Stomach smooth muscle (tissue), 2 donors: ENCODE results near the gene SLC2A3.
"Not testable (repeated sequence)": the region's sequence is repeated elsewhere in the genome, so short reads cannot be mapped to it uniquely, and the experiment has no call there.

Source experiments
- H3K27ac ChIP-seq: one replicate; pipeline ENCODE4 v1.7.0; 2013; ENCODE audit warnings: mild to moderate bottlenecking, low read length, inconsistent platforms
- H3K27me3 ChIP-seq, 2 donors: one replicate each; pipeline ENCODE4 v1.7.0; 2013; ENCODE audit warnings: low read length in 2 of 2; ENCODE audit not compliant: insufficient read depth in 2 of 2, control insufficient read depth in 1 of 2
- H3K36me3 ChIP-seq, 2 donors: one replicate each; pipeline ENCODE4 v1.7.0; 2013; ENCODE audit warnings: low read length in 2 of 2; ENCODE audit not compliant: control insufficient read depth in 2 of 2, insufficient read depth in 2 of 2
- H3K4me1 ChIP-seq: one replicate; pipeline ENCODE4 v1.7.0; 2013; ENCODE audit warnings: low read length; ENCODE audit not compliant: control insufficient read depth, insufficient read depth
- H3K4me3 ChIP-seq, 2 donors: one replicate each; pipeline ENCODE4 v1.7.0; 2013; ENCODE audit warnings: low read length in 2 of 2
- H3K9ac ChIP-seq, 2 donors: one replicate each; pipeline ENCODE4 v1.7.0; 2013; ENCODE audit warnings: low read length in 2 of 2, mild to moderate bottlenecking in 1 of 2
- H3K9me3 ChIP-seq, 2 donors: one replicate each; pipeline ENCODE4 v1.7.0; 2013; ENCODE audit warnings: low read length in 2 of 2; ENCODE audit not compliant: control insufficient read depth in 2 of 2
- donor health status: healthy.
- donor health status: Pancreatic carcinoma.

The SLC2A3 gene

DNA sequence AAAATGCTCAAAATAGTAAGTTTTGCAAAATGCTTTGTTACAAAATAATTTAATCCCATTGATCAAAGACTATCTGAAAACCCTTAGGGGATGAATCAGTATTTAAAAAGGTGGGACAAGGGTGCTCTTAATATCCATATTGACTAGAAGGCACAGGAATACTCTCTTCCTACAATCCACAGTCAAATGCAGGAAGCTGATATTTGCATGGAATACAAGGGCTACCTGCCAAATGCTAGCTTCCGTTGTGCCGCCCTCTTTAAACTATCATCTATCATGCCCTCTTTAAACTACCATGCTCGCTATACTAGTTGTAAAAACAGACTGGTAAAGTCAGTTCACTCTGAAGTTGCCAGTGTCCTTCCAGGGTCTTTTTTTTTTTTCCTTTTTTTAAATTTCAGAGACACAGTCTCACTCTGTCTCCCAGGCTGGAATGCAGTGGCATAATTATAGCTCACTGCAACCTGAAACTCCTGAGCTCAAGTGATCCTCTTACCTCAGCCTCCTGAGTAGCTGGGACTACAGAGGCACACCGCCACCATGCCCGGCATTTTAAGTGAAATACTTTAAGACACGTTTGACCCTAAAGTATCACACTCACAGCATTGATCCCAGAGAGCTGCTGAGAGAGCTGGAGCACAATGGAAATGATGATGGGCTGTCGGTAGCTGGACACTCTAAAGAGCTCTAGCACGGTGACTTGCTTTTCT lies 6.7 kb downstream of the SLC2A3 start:
- Histone ChIP-seq H3K4me1 (no peaks in the 10 kb centered on the region), H3K27ac (no peak overlapping the region), H3K9ac (no peak overlapping the region), H3K36me3 (peaks cover 9 to 39% of the 10 kb centered on the region in 2 donors), H3K9me3 (no peaks in the 10 kb centered on the region), H3K4me3 (no peak overlapping the region), H3K27me3 (no peaks in the 10 kb centered on the region)

DNA sequence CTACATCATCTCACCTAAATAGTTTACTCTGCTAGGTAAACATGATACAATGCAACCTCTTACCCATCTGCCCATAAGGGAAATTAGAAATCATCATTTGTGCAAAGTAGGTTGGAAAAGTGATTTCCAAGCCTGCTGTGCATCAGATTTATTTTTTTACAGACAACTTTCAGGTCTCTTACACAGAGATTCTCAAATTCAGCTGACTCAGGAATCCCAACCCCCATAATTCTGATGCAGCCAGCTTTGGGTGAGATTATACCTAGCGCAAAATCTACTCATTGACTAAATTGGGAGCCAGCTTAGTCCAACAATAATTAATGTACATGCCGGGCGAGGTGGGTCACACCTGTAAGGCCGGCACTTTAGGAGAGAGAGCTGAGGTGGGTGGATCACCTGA lies 8.5 kb downstream of the SLC2A3 start:
- Histone ChIP-seq H3K9me3 (no peaks in the 10 kb centered on the region), H3K4me1 (no peaks in the 10 kb centered on the region), H3K27ac (no peak overlapping the region), H3K36me3 (peaks cover 19 to 39% of the 10 kb centered on the region in 2 donors), H3K27me3 (no peaks in the 10 kb centered on the region), H3K9ac (no peak overlapping the region), H3K4me3 (no peak overlapping the region)

DNA sequence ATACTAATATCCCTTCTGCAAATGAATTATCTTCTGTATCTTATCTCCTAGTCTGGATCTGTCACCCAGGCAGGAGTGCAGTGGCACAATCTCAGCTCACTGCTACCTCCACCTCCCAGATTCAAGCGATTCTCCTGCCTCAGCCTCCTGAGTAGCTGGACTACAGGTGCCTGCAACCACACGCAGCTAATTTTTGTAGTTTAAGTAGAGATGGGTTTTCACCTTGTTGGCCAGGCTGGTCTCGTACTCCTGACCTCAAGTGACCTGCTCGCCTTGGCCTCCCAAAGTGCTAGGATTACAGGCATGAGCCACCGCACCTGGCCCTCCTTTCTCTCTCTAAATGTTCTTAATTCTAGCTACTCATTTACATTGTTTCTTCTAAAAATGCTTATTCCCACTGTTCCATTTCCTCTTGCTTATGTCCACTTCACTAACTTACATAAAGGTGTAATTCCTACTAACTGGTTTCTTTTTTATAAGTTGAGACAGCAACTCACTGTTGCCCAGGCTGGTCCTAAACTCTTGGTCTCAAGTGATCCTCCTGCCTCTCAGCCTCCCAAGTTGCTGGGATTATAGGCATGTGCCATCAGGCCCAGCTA lies 9.8 kb downstream of the SLC2A3 start:
- not testable (repeated sequence) for H3K4me1 ChIP-seq, H3K4me3 ChIP-seq, H3K27ac ChIP-seq, H3K27me3 ChIP-seq, H3K9ac ChIP-seq, H3K9me3 ChIP-seq
- peaks cover 24 to 38% of the 10 kb centered on the region in 2 donors for H3K36me3 ChIP-seq

DNA sequence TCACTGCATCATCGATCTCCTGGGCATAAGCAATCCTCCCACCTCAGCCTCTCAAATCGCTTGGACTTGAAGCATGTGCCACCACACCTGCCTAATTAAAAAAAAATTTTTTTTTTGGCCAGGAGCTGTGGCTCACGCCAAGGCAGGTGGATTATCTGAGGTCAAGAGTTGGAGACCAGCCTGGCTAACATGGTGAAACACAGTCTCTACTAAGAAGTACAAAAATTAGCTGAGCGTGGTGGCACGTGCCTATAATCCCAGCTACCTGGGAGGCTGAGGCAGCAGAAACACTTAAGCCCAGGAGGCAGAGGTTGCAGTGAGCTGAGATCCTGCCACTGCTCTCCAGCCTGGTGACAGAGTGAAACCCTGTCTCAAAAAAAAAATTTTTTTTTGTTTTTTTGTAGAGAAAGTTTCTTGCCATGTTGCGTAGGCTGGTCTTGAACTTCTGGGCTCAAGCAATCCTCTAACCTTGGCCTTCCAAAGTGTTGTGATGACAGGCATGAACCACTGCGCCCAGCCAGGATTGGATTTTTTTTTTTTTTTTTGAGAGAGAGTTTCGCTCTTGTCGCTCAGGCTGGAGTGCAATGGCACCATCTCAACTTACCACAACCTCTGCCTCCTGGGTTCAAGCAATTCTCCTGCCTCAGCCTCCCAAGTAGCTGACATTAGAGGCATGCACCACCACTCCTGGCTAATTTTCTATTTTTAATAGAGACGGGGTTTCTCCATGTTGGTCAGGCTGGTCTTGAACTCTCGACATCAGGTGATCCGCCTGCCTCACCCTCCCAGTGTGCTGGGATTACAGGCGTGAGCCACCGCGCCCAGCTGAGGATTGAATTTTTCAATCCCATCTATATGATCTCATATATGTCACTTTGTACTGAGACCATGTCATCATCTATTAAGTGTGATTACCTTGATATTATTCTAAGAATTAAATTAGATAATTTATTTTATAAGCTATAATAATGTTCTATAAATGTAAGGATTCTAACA lies 12.4 kb downstream of the SLC2A3 start:
- peaks cover 20 to 28% of the 10 kb centered on the region in 2 donors for H3K36me3 ChIP-seq
- H3K4me1 ChIP-seq, result no peaks in the 10 kb centered on the region
- H3K9ac ChIP-seq, result no peak overlapping the region
- no peak overlapping the region for H3K4me3 ChIP-seq
- no peak overlapping the region for H3K27ac ChIP-seq
- no peaks in the 10 kb centered on the region for H3K27me3 ChIP-seq
- H3K9me3 ChIP-seq, result no peaks in the 10 kb centered on the region

DNA sequence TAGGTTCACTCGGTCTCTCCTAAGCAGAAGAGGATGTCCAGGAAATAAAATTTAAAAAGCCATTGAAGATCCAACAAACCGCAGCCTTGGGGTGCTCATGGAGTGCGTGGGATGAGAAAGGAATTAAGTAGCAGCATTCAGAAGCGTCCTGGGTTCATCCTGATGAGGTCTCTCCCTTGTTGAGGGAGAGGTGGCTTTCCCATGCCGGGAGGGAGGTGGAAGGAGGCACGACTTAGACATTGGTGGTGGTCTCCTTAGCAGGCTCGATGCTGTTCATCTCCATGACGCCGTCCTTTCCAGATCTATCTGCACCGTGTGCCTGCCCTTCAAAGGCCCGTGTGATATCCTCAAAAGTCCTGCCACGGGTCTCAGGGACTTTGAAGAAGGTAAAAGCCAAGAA lies 14.8 kb downstream of the SLC2A3 start:
- H3K4me1 ChIP-seq, H3K27me3 ChIP-seq, H3K4me3 ChIP-seq, H3K9me3 ChIP-seq, H3K9ac ChIP-seq, H3K27ac ChIP-seq: not testable (repeated sequence)
- H3K36me3 ChIP-seq, result peaks cover 15 to 17% of the 10 kb centered on the region in 2 donors

DNA sequence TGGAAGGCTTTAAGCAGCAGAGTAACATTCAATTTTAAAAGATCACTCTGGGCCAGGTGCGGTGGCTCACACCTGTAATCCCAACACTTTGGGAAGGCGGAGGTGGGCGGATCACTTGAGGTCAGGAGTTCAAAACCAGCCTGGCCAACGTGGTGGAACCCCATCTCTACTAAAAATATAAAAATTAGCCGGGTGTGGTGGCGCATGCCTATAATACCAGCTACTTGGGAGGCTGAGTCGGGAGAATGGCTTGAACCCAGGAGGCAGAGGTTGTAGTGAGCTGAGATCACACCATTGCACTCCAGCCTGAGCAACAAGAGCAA lies 17.8 kb downstream of the SLC2A3 start:
- not testable (repeated sequence) for H3K9me3 ChIP-seq, H3K36me3 ChIP-seq, H3K27me3 ChIP-seq, H3K4me3 ChIP-seq, H3K9ac ChIP-seq, H3K27ac ChIP-seq, H3K4me1 ChIP-seq

DNA sequence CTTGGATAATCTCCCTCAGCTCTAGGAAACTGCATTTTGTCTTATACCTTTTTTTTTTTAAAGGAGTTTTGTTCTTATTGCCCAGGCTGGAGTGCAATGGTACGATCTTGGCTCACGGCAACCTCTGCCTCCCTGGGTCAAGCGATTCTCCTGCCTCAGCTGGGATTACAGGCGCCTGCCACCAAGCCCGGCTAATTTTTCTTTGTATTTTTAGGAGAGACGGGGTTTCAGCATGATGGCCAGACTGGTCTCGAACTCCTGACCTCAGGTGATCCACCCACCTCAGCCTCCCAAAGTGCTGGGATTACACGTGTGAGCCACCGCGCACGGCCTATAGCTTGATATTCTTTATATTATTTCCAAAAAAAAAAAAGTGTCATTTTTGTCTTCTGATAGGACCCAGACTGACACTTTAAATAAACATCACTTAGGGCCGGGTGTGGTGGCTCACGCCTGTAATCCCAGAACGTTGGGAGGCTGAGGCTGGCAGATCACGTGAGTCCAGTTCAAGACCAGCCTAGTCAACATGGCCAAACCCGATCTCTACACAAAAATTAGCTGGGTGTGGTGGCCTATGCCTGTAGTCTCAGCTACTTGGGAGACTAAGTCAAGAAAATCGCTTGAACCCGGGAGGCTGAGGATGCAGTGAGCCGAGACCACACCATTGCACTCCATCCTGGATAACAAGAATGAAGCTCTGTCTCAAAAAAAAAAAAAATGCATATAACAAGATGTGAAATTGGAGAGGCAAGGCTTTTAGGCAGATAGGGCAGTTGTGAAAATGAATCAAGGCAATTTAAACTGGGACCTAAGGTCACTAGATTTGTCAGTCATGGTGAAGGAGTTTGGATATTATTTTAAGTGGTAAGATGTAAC lies 18.4 kb downstream of the SLC2A3 start:
- H3K4me3 ChIP-seq, result no peak overlapping the region
- H3K4me1 ChIP-seq, result no peaks in the 10 kb centered on the region

DNA sequence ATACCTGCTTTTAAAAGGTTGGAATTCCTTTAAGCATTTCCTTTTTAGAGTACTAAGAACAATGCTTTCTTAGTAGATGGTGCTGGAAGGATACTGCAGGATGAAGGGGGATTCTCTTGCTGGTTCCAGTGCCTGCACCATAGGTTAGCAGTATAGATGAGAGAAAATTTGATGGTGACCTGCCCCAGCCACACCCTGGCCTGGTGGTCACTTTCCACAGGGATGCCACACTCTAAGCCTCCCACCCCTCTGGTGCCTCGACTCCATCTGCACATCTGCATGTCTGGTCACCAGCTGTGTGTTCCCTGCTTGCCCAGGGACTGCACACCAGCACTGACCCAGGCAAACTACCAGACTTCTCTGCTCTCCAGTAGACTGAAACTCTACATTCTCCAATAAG lies 19.1 kb downstream of the SLC2A3 start:
- H3K4me3 ChIP-seq, result no peak overlapping the region
- H3K9ac ChIP-seq, result no peak overlapping the region
- no peak overlapping the region for H3K27ac ChIP-seq
- peaks cover 0 to 3% of the 10 kb centered on the region in 2 donors for H3K27me3 ChIP-seq
- H3K9me3 ChIP-seq, result no peaks in the 10 kb centered on the region
- H3K36me3 ChIP-seq, result peaks cover 0 to 4% of the 10 kb centered on the region in 2 donors
- no peaks in the 10 kb centered on the region for H3K4me1 ChIP-seq

More for the DNA sequence above, 18.4 kb downstream of the SLC2A3 start:
- Histone ChIP-seq H3K9ac (no peak overlapping the region), H3K36me3 (peaks cover 4 to 7% of the 10 kb centered on the region in 2 donors), H3K27me3 (peaks cover 0 to 3% of the 10 kb centered on the region in 2 donors), H3K9me3 (no peaks in the 10 kb centered on the region), H3K27ac (no peak overlapping the region)

DNA sequence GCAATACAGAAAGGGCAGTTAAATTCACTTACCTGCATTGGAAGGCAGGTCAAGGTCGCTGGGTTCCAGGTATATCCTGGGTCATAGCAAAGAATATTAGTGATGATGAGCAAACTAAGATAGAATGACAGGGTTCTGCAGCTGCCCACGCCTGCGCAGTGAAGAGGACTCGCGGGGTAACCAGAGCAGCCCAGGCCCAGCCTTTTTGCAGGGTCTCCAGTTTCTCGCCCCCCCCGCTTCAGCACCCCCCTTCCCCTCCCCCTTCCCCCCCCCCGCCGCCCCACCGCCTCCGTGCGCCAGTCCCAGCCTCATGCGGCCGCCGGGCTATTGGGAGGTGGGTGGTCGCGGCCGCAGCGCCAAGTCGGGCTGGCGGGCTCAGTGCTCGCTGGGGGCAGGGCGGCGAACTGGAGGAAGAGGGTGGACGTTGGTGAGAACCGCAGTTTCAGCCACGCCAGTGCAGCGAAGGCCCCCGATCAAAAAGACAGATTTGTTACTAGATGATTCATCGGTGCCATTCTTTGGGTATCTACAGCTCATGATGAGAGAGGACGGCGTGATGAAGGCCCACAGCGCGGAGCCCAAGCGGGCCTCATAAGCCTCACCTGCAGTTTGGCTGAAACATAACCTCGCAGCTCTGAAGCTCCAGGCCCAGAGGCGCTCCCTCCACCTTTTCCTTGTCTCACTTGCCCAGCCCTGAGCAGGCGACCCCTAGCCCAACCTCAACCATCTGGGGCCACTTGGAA lies 20.2 kb downstream of the SLC2A3 start:
- no peak overlapping the region for H3K27ac ChIP-seq
- no peak overlapping the region for H3K4me3 ChIP-seq
- H3K36me3 ChIP-seq, result no peaks in the 10 kb centered on the region
- no peak overlapping the region for H3K9ac ChIP-seq
- peaks cover 0 to 3% of the 10 kb centered on the region in 2 donors for H3K27me3 ChIP-seq
- H3K9me3 ChIP-seq, result no peaks in the 10 kb centered on the region
- no peaks in the 10 kb centered on the region for H3K4me1 ChIP-seq

DNA sequence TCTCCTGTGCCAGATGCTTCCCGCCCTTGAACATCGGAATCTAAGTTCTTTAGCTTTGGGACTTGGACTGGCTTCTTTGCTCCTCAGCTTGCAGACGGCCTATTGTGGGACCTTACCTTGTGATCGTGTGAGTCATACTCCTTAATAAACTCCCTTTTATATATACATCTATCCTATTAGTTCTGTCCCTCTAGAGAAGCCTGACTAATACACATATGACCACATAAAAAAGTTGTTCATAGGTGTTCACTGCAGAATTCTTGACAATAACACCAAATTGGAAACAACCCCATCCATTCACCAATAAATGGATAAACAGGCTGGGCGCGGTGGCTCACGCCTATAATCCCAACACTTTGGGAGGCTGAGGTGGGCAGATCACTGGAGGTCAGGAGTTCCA lies 25.9 kb downstream of the SLC2A3 start:
- not testable (repeated sequence) for H3K27me3 ChIP-seq, H3K27ac ChIP-seq, H3K9me3 ChIP-seq, H3K36me3 ChIP-seq, H3K9ac ChIP-seq, H3K4me3 ChIP-seq, H3K4me1 ChIP-seq
